CD4-positive, alpha-beta memory T cell (primary cell): ENCODE data around the gene CST5. TPM values are rescaled to one million over a fixed set of nuclear protein-coding genes. Genes with fewer than 3 reads are reported as not detected.

Experiments used
- CTCF ChIA-PET: fragments of 350-600 bp; sonication (Branson Sonifier 250); formaldehyde crosslinking; loops from one replicate; lab custom pipeline; 2021; ENCODE audit warnings: inconsistent platforms; ENCODE audit not compliant: partially characterized antibody; lab: Charles Lee
- POLR2A ChIA-PET: fragments of 350-600 bp; sonication (Branson Sonifier 250); formaldehyde crosslinking; loops from one replicate; lab custom pipeline; 2021; ENCODE audit not compliant: partially characterized antibody; lab: Charles Lee
- DNase-seq, 5 donors: peaks; one replicate each; pipeline versions ENCODE4 v3.0.0 to v3.0.0-alpha.2; 2020 to 2022; ENCODE audit warnings: mixed read lengths in 1 of 5
- H3K27ac ChIP-seq: one replicate; pipeline ENCODE4 v1.7.0; 2013; ENCODE audit warnings: low read depth, low read length
- H3K27me3 ChIP-seq: 2 replicates; pipeline ENCODE4 v1.7.0; 2013; ENCODE audit warnings: mild to moderate bottlenecking, low read length, moderate library complexity; ENCODE audit not compliant: insufficient read depth
- H3K36me3 ChIP-seq: 2 replicates; pipeline ENCODE4 v1.7.0; 2013; ENCODE audit warnings: mild to moderate bottlenecking, low read length, moderate library complexity; ENCODE audit not compliant: insufficient read depth
- H3K4me1 ChIP-seq: 2 replicates; pipeline ENCODE4 v1.7.0; 2013; ENCODE audit warnings: mild to moderate bottlenecking, low read length, moderate library complexity; ENCODE audit not compliant: insufficient read depth
- H3K4me3 ChIP-seq, 2 donors: one replicate each; pipeline ENCODE4 v1.7.0; 2013; ENCODE audit warnings: low read length in 2 of 2, mild to moderate bottlenecking in 1 of 2
- H3K9me3 ChIP-seq, 2 donors: one replicate each; pipeline ENCODE4 v1.7.0; 2013; ENCODE audit warnings: low read length in 2 of 2, control low read depth in 1 of 2; ENCODE audit not compliant: control insufficient read depth in 1 of 2
- H3K27ac Mint-ChIP-seq, 7 donors: one replicate each; pipeline ENCODE4 v1.8.0; 2020 to 2021; ENCODE audit warnings: mixed read lengths in 7 of 7, mild to moderate bottlenecking in 6 of 7, inconsistent platforms in 3 of 7, moderate library complexity in 3 of 7
- H3K27me3 Mint-ChIP-seq, 2 donors: one replicate each; pipeline ENCODE4 v1.8.0; 2020 to 2021; ENCODE audit warnings: mixed read lengths in 2 of 2
- H3K36me3 Mint-ChIP-seq, 2 donors: one replicate each; pipeline ENCODE4 v1.8.0; 2020 to 2021; ENCODE audit warnings: mixed read lengths in 2 of 2, inconsistent platforms in 1 of 2, mild to moderate bottlenecking in 1 of 2
- H3K4me1 Mint-ChIP-seq, 4 donors: one replicate each; pipeline ENCODE4 v1.8.0; 2020 to 2021; ENCODE audit warnings: mixed read lengths in 4 of 4, mild to moderate bottlenecking in 1 of 4
- H3K4me3 Mint-ChIP-seq, 8 donors: one replicate each; pipeline ENCODE4 v1.8.0; 2020 to 2021; ENCODE audit warnings: mixed read lengths in 8 of 8, mild to moderate bottlenecking in 7 of 8, moderate library complexity in 6 of 8, inconsistent platforms in 3 of 8
- H3K9me3 Mint-ChIP-seq, 8 donors: one replicate each; pipeline ENCODE4 v1.8.0; 2020 to 2021; ENCODE audit warnings: mixed read lengths in 8 of 8, mild to moderate bottlenecking in 5 of 8, inconsistent platforms in 3 of 8, moderate library complexity in 1 of 8
- intact Hi-C: fragments of 100-400 bp; cut with micrococcal nuclease; formaldehyde crosslinking; loops from one replicate; pipeline ENCODE4 v1.15.1; 2023
- polyA plus RNA-seq, 2 donors: library from polyadenylated mRNA; unstranded; fragments of 300-500 nt; fragmentation: Illumina TruSeq; gene quantifications; one replicate each; pipeline ENCODE4 v1.2.3, GENCODE V29; 2021
- total RNA-seq, 2 experiments: library from RNA; stranded (reverse); gene quantifications; one replicate each; pipeline ENCODE4 v1.2.3, GENCODE V29; 2021

Gene CST5
- total RNA-seq: not detected
- polyA plus RNA-seq: not detected

GRCh38 chr20:23879328-23879798, at the start of gene CST5:
TSS of gene CST5 (minus strand) at chr20:23879748. CDS start at chr20:23879676, 72 bp downstream.
- no peak for DNase-seq
- peaks cover 0 to 10% of the 10 kb centered on the region in 2 donors for H3K27me3 Mint-ChIP-seq
- H3K4me1 Mint-ChIP-seq: peaks cover 0 to 2% (median 0%) of the 10 kb centered on the region in 4 donors
- POLR2A ChIA-PET: no interaction called here
- Histone ChIP-seq H3K4me1 (no peaks in the 10 kb centered on the region), H3K27ac (no peak within 1 kb of the TSS), H3K9me3 (no peaks in the 10 kb centered on the region), H3K27me3 (no peaks in the 10 kb centered on the region), H3K4me3 (no peak within 1 kb of the TSS), H3K36me3 (no peaks in the 10 kb centered on the region)
- CTCF ChIA-PET: interaction anchor here (1.5 kb wide), 1 partner anchor 58 kb away, joined by 3 read pairs; no protein-coding TSS in a partner anchor
- H3K4me3 Mint-ChIP-seq: no peak within 1 kb of the TSS
- H3K9me3 Mint-ChIP-seq: peaks cover 0 to 2% (median 0%) of the 10 kb centered on the region in 8 donors
- intact Hi-C loops: no loop called here
- no peak within 1 kb of the TSS for H3K27ac Mint-ChIP-seq
- H3K36me3 Mint-ChIP-seq: no peaks in the 10 kb centered on the region

- CTCF ChIA-PET: interaction anchor here (2.7 kb wide), 1 partner anchor 9 kb away, joined by 12 read pairs; no protein-coding TSS in a partner anchor
- Mint-ChIP-seq H3K36me3 (peaks cover 0 to 5% of the 10 kb centered on the region in 2 donors), H3K9me3 (peaks cover 0 to 16% (median 5%) of the 10 kb centered on the region in 8 donors), H3K4me1 (peaks cover 9 to 34% (median 24%) of the 10 kb centered on the region in 4 donors), H3K27me3 (peaks cover 2 to 5% of the 10 kb centered on the region in 2 donors), H3K27ac (peak overlapping the region in 2 of 7 donors; percentile 16 to 58), H3K4me3 (peak overlapping the region in 5 of 8 donors; percentile 15 to 57 (median 22))
- intact Hi-C loops: no loop called here
- Histone ChIP-seq H3K4me3 (no peak overlapping the region), H3K9me3 (no peaks in the 10 kb centered on the region), H3K27me3 (no peaks in the 10 kb centered on the region), H3K4me1 (peaks cover 25% of the 10 kb centered on the region), H3K36me3 (no peaks in the 10 kb centered on the region), H3K27ac (no peak overlapping the region)
- POLR2A ChIA-PET: interaction anchor here (1.2 kb wide), 1 partner anchor 26 kb away, joined by 3 read pairs; no protein-coding TSS in a partner anchor
- peak; percentile 20 to 56 (median 29) for DNase-seq
These were observed 49.2 kb upstream of the CST5 start for GRCh38 chr20:23928788-23929187.

- peaks cover 0 to 16% (median 5%) of the 10 kb centered on the region in 8 donors for H3K9me3 Mint-ChIP-seq
- H3K36me3 ChIP-seq: no peaks in the 10 kb centered on the region
- DNase-seq: no peak
- CTCF ChIA-PET: interaction anchor here (2.7 kb wide), 1 partner anchor 10 kb away, joined by 12 read pairs; no protein-coding TSS in a partner anchor
- H3K36me3 Mint-ChIP-seq: peaks cover 0 to 5% of the 10 kb centered on the region in 2 donors
- H3K4me3 Mint-ChIP-seq: peak overlapping the region in 4 of 8 donors; percentile 15 to 57 (median 34)
- H3K9me3 ChIP-seq: no peaks in the 10 kb centered on the region
- peaks cover 2 to 5% of the 10 kb centered on the region in 2 donors for H3K27me3 Mint-ChIP-seq
- POLR2A ChIA-PET: interaction anchor here (1.2 kb wide), 1 partner anchor 26 kb away, joined by 3 read pairs; no protein-coding TSS in a partner anchor
- peaks cover 25% of the 10 kb centered on the region for H3K4me1 ChIP-seq
- H3K27ac Mint-ChIP-seq: peak overlapping the region in 3 of 7 donors; percentile 16 to 58 (median 52)
- intact Hi-C loops: no loop called here
- no peak overlapping the region for H3K4me3 ChIP-seq
- peaks cover 9 to 34% (median 24%) of the 10 kb centered on the region in 4 donors for H3K4me1 Mint-ChIP-seq
- H3K27me3 ChIP-seq: no peaks in the 10 kb centered on the region
- no peak overlapping the region for H3K27ac ChIP-seq
These were observed 48.8 kb upstream of the CST5 start for GRCh38 chr20:23928353-23928752.

- Histone ChIP-seq H3K4me1 (peaks cover 25% of the 10 kb centered on the region), H3K4me3 (no peak overlapping the region), H3K9me3 (no peaks in the 10 kb centered on the region), H3K27me3 (no peaks in the 10 kb centered on the region), H3K36me3 (no peaks in the 10 kb centered on the region), H3K27ac (no peak overlapping the region)
- intact Hi-C loops: no loop called here
- Mint-ChIP-seq H3K4me3 (peak overlapping the region in 3 of 8 donors; percentile 20 to 30 (median 25)), H3K27me3 (peaks cover 2 to 5% of the 10 kb centered on the region in 2 donors), H3K9me3 (peaks cover 0 to 16% (median 5%) of the 10 kb centered on the region in 8 donors), H3K36me3 (peaks cover 0 to 5% of the 10 kb centered on the region in 2 donors), H3K27ac (peak overlapping the region in 1 of 7 donors; percentile 39), H3K4me1 (peaks cover 9 to 34% (median 24%) of the 10 kb centered on the region in 4 donors)
- no peak for DNase-seq
- POLR2A ChIA-PET: no interaction called here
- CTCF ChIA-PET: interaction anchor here (1.0 to 2.7 kb wide), 2 partner anchors 11 to 173 kb away, joined by 3 to 12 read pairs; no protein-coding TSS in a partner anchor
These were observed 47.7 kb upstream of the CST5 start for GRCh38 chr20:23926944-23927872.

GRCh38 chr20:23926526-23926880, 47.0 kb upstream of the CST5 start:
- Mint-ChIP-seq H3K36me3 (peaks cover 0 to 5% of the 10 kb centered on the region in 2 donors), H3K4me3 (no peak overlapping the region), H3K4me1 (peaks cover 9 to 39% (median 24%) of the 10 kb centered on the region in 4 donors), H3K27me3 (peaks cover 2 to 8% of the 10 kb centered on the region in 2 donors), H3K27ac (no peak overlapping the region), H3K9me3 (peaks cover 0 to 16% (median 5%) of the 10 kb centered on the region in 8 donors)
- ChIA-PET CTCF (interaction anchor here (1.4 to 2.7 kb wide), 2 partner anchors 8 to 12 kb away, joined by 3 to 12 read pairs; no protein-coding TSS in a partner anchor), POLR2A (no interaction called here)
- H3K4me3 ChIP-seq: no peak overlapping the region
- no peaks in the 10 kb centered on the region for H3K9me3 ChIP-seq
- H3K36me3 ChIP-seq: no peaks in the 10 kb centered on the region
- no peak for DNase-seq
- H3K27me3 ChIP-seq: no peaks in the 10 kb centered on the region
- H3K4me1 ChIP-seq: peaks cover 25% of the 10 kb centered on the region
- H3K27ac ChIP-seq: no peak overlapping the region
- intact Hi-C loops: no loop called here

- Histone ChIP-seq H3K4me3 (no peak overlapping the region), H3K27ac (no peak overlapping the region), H3K27me3 (no peaks in the 10 kb centered on the region), H3K4me1 (peaks cover 30% of the 10 kb centered on the region), H3K36me3 (no peaks in the 10 kb centered on the region), H3K9me3 (no peaks in the 10 kb centered on the region)
- H3K27ac Mint-ChIP-seq: no peak overlapping the region
- intact Hi-C loops: no loop called here
- peaks cover 0 to 5% of the 10 kb centered on the region in 2 donors for H3K36me3 Mint-ChIP-seq
- DNase-seq: no peak
- CTCF ChIA-PET: interaction anchor here (1.1 to 1.4 kb wide), 2 partner anchors 9 to 237 kb away, joined by 3 read pairs; no protein-coding TSS in a partner anchor
- no peak overlapping the region for H3K4me3 Mint-ChIP-seq
- peaks cover 9 to 40% (median 25%) of the 10 kb centered on the region in 4 donors for H3K4me1 Mint-ChIP-seq
- H3K27me3 Mint-ChIP-seq: peaks cover under 1 to 8% of the 10 kb centered on the region in 2 donors
- peaks cover 0 to 13% (median 5%) of the 10 kb centered on the region in 8 donors for H3K9me3 Mint-ChIP-seq
- POLR2A ChIA-PET: no interaction called here
These were observed 46.4 kb upstream of the CST5 start for GRCh38 chr20:23925789-23926525.
